GM23248 (cell line): Measurements from ENCODE around the gene EGR1. TPM values are rescaled to one million over a fixed set of nuclear protein-coding genes. Genes with fewer than 3 reads are reported as not detected.
"Not testable (repeated sequence)": the region's sequence is repeated elsewhere in the genome, so short reads cannot be mapped to it uniquely, and the experiment has no call there.

Experiments used
- DNase-seq: peaks from one replicate; pipeline ENCODE4 v3.0.0-alpha.2; 2015
- H2AFZ ChIP-seq: fragments of 200-600 bp; sonication (generic); 2 replicates; pipeline ENCODE4 v1.6.1; 2016; ENCODE audit warnings: antibody characterized with exemption
- H3F3A ChIP-seq: fragments of 200-600 bp; sonication (generic); 2 replicates; pipeline ENCODE4 v1.6.1; 2016; ENCODE audit warnings: mild to moderate bottlenecking, antibody characterized with exemption, mixed run types; ENCODE audit not compliant: insufficient read depth
- H3K27ac ChIP-seq: fragments of 200-600 bp; sonication (generic); 2 replicates; pipeline ENCODE4 v1.5.1; 2016; ENCODE audit warnings: mild to moderate bottlenecking
- H3K27me3 ChIP-seq: fragments of 200-600 bp; sonication (generic); replicated peaks from 2 replicates; pipeline ENCODE4 v1.6.1; 2016; ENCODE audit warnings: mild to moderate bottlenecking; ENCODE audit not compliant: insufficient read depth
- H3K36me3 ChIP-seq: fragments of 200-600 bp; sonication (generic); 2 replicates; pipeline ENCODE4 v1.6.1; 2016; ENCODE audit warnings: low read depth, mild to moderate bottlenecking
- H3K4me1 ChIP-seq: fragments of 200-600 bp; sonication (generic); 2 replicates; pipeline ENCODE4 v1.6.1; 2016; ENCODE audit warnings: mild to moderate bottlenecking; ENCODE audit not compliant: insufficient read depth
- H3K4me2 ChIP-seq: fragments of 200-600 bp; sonication (generic); one replicate; pipeline ENCODE4 v1.6.1; 2016; ENCODE audit warnings: mild to moderate bottlenecking; ENCODE audit not compliant: unreplicated experiment
- H3K4me3 ChIP-seq: fragments of 200-600 bp; sonication (generic); 2 replicates; pipeline ENCODE4 v1.5.1; 2016; ENCODE audit warnings: mild to moderate bottlenecking
- H3K79me2 ChIP-seq: fragments of 200-600 bp; sonication (generic); 2 replicates; pipeline ENCODE4 v1.6.1; 2016; ENCODE audit warnings: mild to moderate bottlenecking; ENCODE audit not compliant: insufficient read depth
- H3K9ac ChIP-seq: fragments of 200-600 bp; sonication (generic); 2 replicates; pipeline ENCODE4 v1.6.1; 2016; ENCODE audit warnings: mild to moderate bottlenecking
- H3K9me2 ChIP-seq: fragments of 200-600 bp; sonication (generic); 2 replicates; pipeline ENCODE4 v1.6.1; 2016; ENCODE audit warnings: mixed run types, mild to moderate bottlenecking, moderate library complexity; ENCODE audit not compliant: insufficient read depth
- H3K9me3 ChIP-seq: fragments of 200-600 bp; sonication (generic); one replicate; pipeline ENCODE4 v1.6.1; 2017; ENCODE audit warnings: low read depth
- H4K20me1 ChIP-seq: fragments of 200-600 bp; sonication (generic); 2 replicates; pipeline ENCODE4 v1.6.0; 2016; ENCODE audit not compliant: insufficient read depth
- EZH2 ChIP-seq: fragments of 200-600 bp; sonication (generic); IDR thresholded peaks from 2 replicates; pipeline ENCODE4 v1.6.1; 2018; ENCODE audit warnings: antibody characterized with exemption, mild to moderate bottlenecking; ENCODE audit not compliant: insufficient read depth, poor library complexity, severe bottlenecking
- EZH2phosphoT487 ChIP-seq: fragments of 200-600 bp; sonication (generic); IDR thresholded peaks from 2 replicates; pipeline ENCODE4 v1.6.1; 2018; ENCODE audit warnings: antibody characterized with exemption, moderate library complexity, mild to moderate bottlenecking, low read depth; ENCODE audit not compliant: insufficient read depth
- WGBS, 2 experiments: methylation state at CpG; one replicate each; pipeline ENCODE4 v1.1.6; 2015 to 2017; ENCODE audit warnings: low lambda C conversion rate in 2 of 2, low coverage in 1 of 2; ENCODE audit errors: missing lambda C conversion rate in 2 of 2; 5-methylcytosine and 5-hydroxymethylcytosine counted together
- in situ Hi-C: fragments of 300-500 bp; cut with MboI; formaldehyde crosslinking; loops from 2 replicates; pipeline ENCODE4 v1.15.0; 2020
- polyA plus RNA-seq: library from polyadenylated mRNA; unstranded; fragments of >200 nt; fragmentation: Nextera tagmentation; extraction: Ambion mirVana; gene quantifications from 2 replicates; pipeline ENCODE4 v1.2.1, GENCODE V29; 2016
- total RNA-seq: library from RNA; depleted of rRNA; stranded (reverse); fragments of >200 nt; shearing (Covaris generic); gene quantifications from 2 replicates; pipeline ENCODE4 v1.2.3, GENCODE V29; 2014

The EGR1 gene
- total and polyA plus RNA-seq, 2 experiments from 2014 or later = 19.0 to 170 TPM

- peaks cover 21% of the 10 kb centered on the region for H3K4me1 ChIP-seq
- in situ Hi-C loops = no loop called here
- 0 out of 2 replicates have a peak overlapping the region, but pooled peaks have one; percentile 85 for H3K4me3 ChIP-seq
- H3K9ac ChIP-seq = no peak overlapping the region
- peaks cover 51% of the 10 kb centered on the region for H3F3A ChIP-seq
- no peaks in the 10 kb centered on the region for H3K27me3 ChIP-seq
- peaks cover 37% of the 10 kb centered on the region for H3K79me2 ChIP-seq
- no peaks in the 10 kb centered on the region for H3K9me2 ChIP-seq
- peak overlapping the region; percentile 9 for H3K27ac ChIP-seq
- peaks cover 22% of the 10 kb centered on the region; the same call in 1 of the 2 replicates for H3K36me3 ChIP-seq
- H4K20me1 ChIP-seq = peaks cover 20% of the 10 kb centered on the region
- H3K9me3 ChIP-seq = no peaks in the 10 kb centered on the region
- TF ChIP-seq EZH2phosphoT487 (no peak), EZH2 (no peak)
- peak; percentile 59 for DNase-seq
- WGBS, 2 experiments = 15 to 23% methylated on average over 8 of the region's 8 CpGs
- no peak overlapping the region for H2AFZ ChIP-seq
- H3K4me2 ChIP-seq = no peak overlapping the region
Measured at GRCh38 chr5:138469540-138470321, 4.5 kb downstream of the EGR1 start.

GRCh38 chr5:138470322-138471051, 5.2 kb downstream of the EGR1 start:
- Histone ChIP-seq H3K79me2 (peaks cover 37% of the 10 kb centered on the region), H3F3A (peaks cover 51% of the 10 kb centered on the region), H3K4me3 (no peak overlapping the region), H3K27ac (peak overlapping the region; percentile 9), H3K9me2 (no peaks in the 10 kb centered on the region), H3K9ac (no peak overlapping the region), H3K9me3 (no peaks in the 10 kb centered on the region), H4K20me1 (peaks cover 20% of the 10 kb centered on the region), H3K27me3 (no peaks in the 10 kb centered on the region), H3K4me1 (peaks cover 21% of the 10 kb centered on the region), H2AFZ (no peak overlapping the region), H3K4me2 (no peak overlapping the region), H3K36me3 (peaks cover 22% of the 10 kb centered on the region; the same call in 1 of the 2 replicates)
- in situ Hi-C loops = no loop called here
- 59% methylated on average over 3 of the region's 3 CpGs for WGBS, 2 experiments
- DNase-seq = peak; percentile 43
- TF ChIP-seq EZH2 = no peak
- no peak for TF ChIP-seq EZH2phosphoT487

- DNase-seq = no peak
- WGBS, 2 experiments = 68 to 83% methylated on average over 2 of the region's 2 CpGs
- H3K27ac ChIP-seq = no peak overlapping the region
- H3K4me3 ChIP-seq = no peak overlapping the region
- no peaks in the 10 kb centered on the region for H3K9me2 ChIP-seq
- H4K20me1 ChIP-seq = peaks cover 19% of the 10 kb centered on the region
- in situ Hi-C loops = no loop called here
- H2AFZ ChIP-seq = no peak overlapping the region
- no peak overlapping the region for H3K4me2 ChIP-seq
- peaks cover 32% of the 10 kb centered on the region for H3K79me2 ChIP-seq
- no peaks in the 10 kb centered on the region for H3K9me3 ChIP-seq
- H3F3A ChIP-seq = peaks cover 51% of the 10 kb centered on the region
- H3K27me3 ChIP-seq = no peaks in the 10 kb centered on the region
- no peak overlapping the region for H3K9ac ChIP-seq
- no peak for TF ChIP-seq EZH2
- no peak for TF ChIP-seq EZH2phosphoT487
- H3K4me1 ChIP-seq = peaks cover 21% of the 10 kb centered on the region
- peaks cover 22% of the 10 kb centered on the region; the same call in 1 of the 2 replicates for H3K36me3 ChIP-seq
Measured at GRCh38 chr5:138471052-138471361, 5.7 kb downstream of the EGR1 start.

- Histone ChIP-seq H3F3A (peaks cover 40% of the 10 kb centered on the region), H3K9me2 (no peaks in the 10 kb centered on the region), H3K4me3 (no peak overlapping the region), H3K9me3 (no peaks in the 10 kb centered on the region), H3K79me2 (peaks cover 18% of the 10 kb centered on the region), H3K27me3 (no peaks in the 10 kb centered on the region), H4K20me1 (peaks cover 14% of the 10 kb centered on the region), H3K9ac (no peak overlapping the region), H3K36me3 (peaks cover 15% of the 10 kb centered on the region; the same call in 1 of the 2 replicates), H2AFZ (no peak overlapping the region), H3K4me2 (no peak overlapping the region), H3K4me1 (peaks cover 19% of the 10 kb centered on the region), H3K27ac (no peak overlapping the region)
- no peak for DNase-seq
- in situ Hi-C loops = no loop called here
- TF ChIP-seq EZH2phosphoT487 = no peak
- no peak for TF ChIP-seq EZH2
- WGBS, 2 experiments = 26 to 27% methylated on average over 6 of the region's 6 CpGs
Measured at GRCh38 chr5:138472353-138472752, 7.1 kb downstream of the EGR1 start.

- H3K27me3 ChIP-seq, in situ Hi-C loops: not testable (repeated sequence)
- 87 to 89% methylated on average over 5 of the region's 5 CpGs for WGBS, 2 experiments
Measured at GRCh38 chr5:138473151-138473550, 7.9 kb downstream of the EGR1 start.

More at GRCh38 chr5:138473151-138473550, 7.9 kb downstream of the EGR1 start:
- H3K9me2 ChIP-seq, H3K4me2 ChIP-seq, H3K9ac ChIP-seq, DNase-seq, H3K36me3 ChIP-seq, H4K20me1 ChIP-seq, H3K9me3 ChIP-seq, H3K27ac ChIP-seq, H3K4me3 ChIP-seq, H2AFZ ChIP-seq: not testable (repeated sequence)
- Histone ChIP-seq H3F3A (peaks cover 32% of the 10 kb centered on the region), H3K79me2 (peaks cover 10% of the 10 kb centered on the region), H3K4me1 (peaks cover 11% of the 10 kb centered on the region)
